Thymus (tissue), 11 donors: ENCODE data around the gene FOLR2. TPM values are rescaled to one million over a fixed set of nuclear protein-coding genes. Genes with fewer than 3 reads are reported as not detected.

Experiments used
- DNase-seq, 9 donors: peaks; one replicate each; pipeline ENCODE4 v3.0.0-alpha.2; 2013; ENCODE audit warnings: low spot score in 9 of 9, low read depth in 6 of 9, missing footprints in 1 of 9
- H3K27ac ChIP-seq, 2 donors: one replicate each; pipeline ENCODE4 v1.5.1; 2013; ENCODE audit warnings: control low read depth in 1 of 2, low read depth in 1 of 2, low read length in 1 of 2, mild to moderate bottlenecking in 1 of 2, moderate library complexity in 1 of 2
- H3K27me3 ChIP-seq, 2 donors: one replicate each; pipeline ENCODE4 v1.5.1; 2013; ENCODE audit warnings: low read length in 1 of 2; ENCODE audit not compliant: control insufficient read depth in 2 of 2, insufficient read depth in 1 of 2
- H3K36me3 ChIP-seq, 2 donors: one replicate each; pipeline ENCODE4 v1.5.1; 2013; ENCODE audit warnings: low read length in 1 of 2, mild to moderate bottlenecking in 1 of 2, moderate library complexity in 1 of 2; ENCODE audit not compliant: control insufficient read depth in 2 of 2, insufficient read depth in 2 of 2
- H3K4me1 ChIP-seq, 2 donors: one replicate each; pipeline ENCODE4 v1.5.1; 2013; ENCODE audit warnings: low read length in 2 of 2; ENCODE audit not compliant: control insufficient read depth in 2 of 2, insufficient read depth in 2 of 2
- H3K4me3 ChIP-seq, 2 donors: one replicate each; pipeline ENCODE4 v1.5.1; 2013; ENCODE audit warnings: low read length in 2 of 2, control low read depth in 1 of 2, mild to moderate bottlenecking in 1 of 2
- H3K9me3 ChIP-seq, 2 donors: one replicate each; pipeline ENCODE4 v1.5.1; 2013; ENCODE audit warnings: low read length in 1 of 2, mild to moderate bottlenecking in 1 of 2; ENCODE audit not compliant: control insufficient read depth in 2 of 2, insufficient read depth in 1 of 2
- WGBS: extraction: QIAGEN DNeasy Blood & Tissue Kit; methylation state at CpG from one replicate; pipeline ENCODE4 v1.1.7; 2013; 5-methylcytosine and 5-hydroxymethylcytosine counted together
- polyA plus RNA-seq: library from polyadenylated mRNA; stranded (reverse); fragments of 200-250 nt; gene quantifications from one replicate; pipeline ENCODE4 v1.2.3, GENCODE V29; 2013
- total RNA-seq: library from RNA; stranded (reverse); fragments of 120-200 nt; gene quantifications from one replicate; pipeline ENCODE4 v1.2.4, GENCODE V29; 2013
- donor health status: healthy.

The FOLR2 gene
- total and polyA plus RNA-seq, 2 donors: 27.8 to 32.7 TPM

DNA sequence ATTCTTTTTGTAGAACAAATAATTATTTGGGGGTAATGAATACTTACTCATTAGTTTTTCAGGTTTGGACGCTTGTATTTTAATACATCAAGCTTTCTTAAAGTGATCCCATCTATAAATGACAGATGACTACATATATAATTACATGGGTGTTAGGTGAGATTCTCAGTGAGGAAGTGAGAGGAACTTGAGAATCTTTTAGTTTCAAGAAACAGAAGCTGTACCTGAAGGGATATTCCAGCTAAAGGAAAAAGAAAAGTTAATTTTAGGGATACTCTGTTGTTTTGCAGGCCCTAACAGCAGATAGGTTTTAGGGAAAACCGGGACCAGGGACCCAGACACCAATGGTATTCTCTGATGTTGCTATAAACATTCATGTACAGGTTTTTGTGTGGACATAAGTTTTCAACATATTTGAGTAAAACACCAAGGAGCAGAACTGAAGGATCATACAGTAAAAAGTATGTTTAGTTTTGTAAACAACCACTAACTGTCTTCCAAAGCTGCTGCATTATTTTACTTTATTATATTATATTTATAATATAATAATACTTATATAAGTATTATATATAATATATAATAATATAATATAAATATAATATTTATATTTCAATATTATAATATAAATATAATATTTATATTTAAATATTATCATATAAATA is 51.5 kb downstream of the FOLR2 start:
- WGBS: 92% methylated on average over 2 of the region's 2 CpGs

More for the DNA sequence above, 51.5 kb downstream of the FOLR2 start:
- no peak for DNase-seq
- H3K4me1 ChIP-seq: no peaks in the 10 kb centered on the region
- H3K9me3 ChIP-seq: no peaks in the 10 kb centered on the region
- H3K4me3 ChIP-seq: no peak overlapping the region
- peaks cover 0 to 2% of the 10 kb centered on the region in 2 donors for H3K27me3 ChIP-seq
- H3K27ac ChIP-seq: no peak overlapping the region
- H3K36me3 ChIP-seq: no peaks in the 10 kb centered on the region

Other genes starting within 250 kb of the FOLR2 start
- 2.0 TPM for gene IL18BP, start 217.9 kb upstream of the FOLR2 start, total RNA-seq
- 10.8 TPM for gene IL18BP, start 217.9 kb upstream of the FOLR2 start, polyA plus RNA-seq
- 76.4 TPM for gene NUMA1, start 136.3 kb upstream of the FOLR2 start, total RNA-seq
- gene NUMA1, start 136.3 kb upstream of the FOLR2 start, polyA plus RNA-seq: 210 TPM
- gene LRRC51, start 135.9 kb upstream of the FOLR2 start, total RNA-seq: 5.3 TPM
- gene LRRC51, start 135.9 kb upstream of the FOLR2 start, polyA plus RNA-seq: 5.3 TPM
- gene LAMTOR1, start 113.5 kb upstream of the FOLR2 start, total RNA-seq: 74.5 TPM
- 104 TPM for gene LAMTOR1, start 113.5 kb upstream of the FOLR2 start, polyA plus RNA-seq
- not detected for gene TOMT, start 110.9 kb upstream of the FOLR2 start, total RNA-seq
- not detected for gene TOMT, start 110.9 kb upstream of the FOLR2 start, polyA plus RNA-seq
- gene ANAPC15, start 104.1 kb upstream of the FOLR2 start, total RNA-seq: 89.9 TPM
- 56.3 TPM for gene ANAPC15, start 104.1 kb upstream of the FOLR2 start, polyA plus RNA-seq
- gene FOLR3, start 81.1 kb upstream of the FOLR2 start, total RNA-seq: 0.33 TPM
- 0.82 TPM for gene FOLR3, start 81.1 kb upstream of the FOLR2 start, polyA plus RNA-seq
- gene FOLR1, start 24.7 kb upstream of the FOLR2 start, total RNA-seq: 0.47 TPM
- 0.98 TPM for gene FOLR1, start 24.7 kb upstream of the FOLR2 start, polyA plus RNA-seq
- gene INPPL1, start 8.0 kb downstream of the FOLR2 start, total RNA-seq: 27.7 TPM
- 58.3 TPM for gene INPPL1, start 8.0 kb downstream of the FOLR2 start, polyA plus RNA-seq
- gene PHOX2A, start 27.4 kb downstream of the FOLR2 start, total RNA-seq: 0.05 TPM
- gene PHOX2A, start 27.4 kb downstream of the FOLR2 start, polyA plus RNA-seq: 0.11 TPM
- gene CLPB, start 217.7 kb downstream of the FOLR2 start, total RNA-seq: 11.5 TPM
- 6.5 TPM for gene CLPB, start 217.7 kb downstream of the FOLR2 start, polyA plus RNA-seq